Endothelial cell of umbilical vein (primary cell): ENCODE results near the gene NBL1. TPM values are rescaled to one million over a fixed set of nuclear protein-coding genes. Genes with fewer than 3 reads are reported as not detected.

ENCODE experiments used
- BruUV-seq: library from RNA; stranded (reverse); fragments of 400-500 nt; replicated peaks from 2 replicates; lab custom pipeline; 2021; lab: Mats Ljungman, UMichigan
- CTCF ChIA-PET: fragments of 300-600, 350-600 bp; sonication (Branson Sonifier 250); formaldehyde crosslinking; loops from one replicate; lab custom pipeline; 2021; ENCODE audit warnings: antibody characterized with exemption, inconsistent platforms; lab: Charles Lee
- POLR2A ChIA-PET: fragments of 300-600, 350-600 bp; sonication (Branson Sonifier 250); formaldehyde crosslinking; loops from one replicate; lab custom pipeline; 2021; ENCODE audit warnings: antibody characterized with exemption, inconsistent platforms; lab: Charles Lee
- DNase-seq: peaks from one replicate; pipeline ENCODE4 v3.0.0-alpha.2; 2011; ENCODE audit warnings: low read depth, low spot score
- FAIRE-seq: peaks from 2 replicates; lab custom pipeline; 2011; peaks lifted over from hg19 to GRCh38; lab: Jason Lieb, UNC
- H2AFZ ChIP-seq: 2 replicates; pipeline ENCODE4 v1.6.0; 2012; ENCODE audit warnings: low read depth, low read length, control low read depth, inconsistent platforms
- H3K27ac ChIP-seq: 2 replicates; pipeline ENCODE4 v1.5.1; 2011; ENCODE audit warnings: low read depth, mild to moderate bottlenecking, control low read depth, low read length, moderate library complexity; ENCODE audit not compliant: insufficient read depth
- H3K27me3 ChIP-seq, 2 experiments: 2 replicates each; pipeline versions ENCODE4 v1.6.0 to v1.6.1; 2011; ENCODE audit warnings: low read length in 2 of 2, mixed read lengths in 1 of 2; ENCODE audit not compliant: control insufficient read depth in 2 of 2, insufficient read depth in 2 of 2
- H3K36me3 ChIP-seq, 2 experiments: 2 replicates in 1 of 2; 3 replicates in 1 of 2; pipeline ENCODE4 v1.5.1; 2011; ENCODE audit warnings: low read length in 2 of 2, mild to moderate bottlenecking in 1 of 2, moderate library complexity in 1 of 2; ENCODE audit not compliant: control insufficient read depth in 2 of 2, insufficient read depth in 2 of 2; ENCODE audit errors: extremely low read depth in 1 of 2
- H3K4me1 ChIP-seq: 3 replicates; pipeline ENCODE4 v1.5.1; 2011; ENCODE audit warnings: mild to moderate bottlenecking, low read length; ENCODE audit not compliant: control insufficient read depth, insufficient read depth; ENCODE audit errors: extremely low read depth
- H3K4me2 ChIP-seq: 2 replicates; pipeline ENCODE4 v1.6.1; 2011; ENCODE audit warnings: low read length, control low read depth, mixed read lengths; ENCODE audit not compliant: insufficient read depth
- H3K4me3 ChIP-seq, 3 experiments: fragments of 200-600 bp in 1 of 3; sonication (generic), shearing (Covaris generic) in 1 of 3; replicated peaks in 1 of 3; 2 replicates each; pipeline ENCODE4 v1.5.1; 2011 to 2016; ENCODE audit warnings: control low read depth in 3 of 3, low read length in 3 of 3, mild to moderate bottlenecking in 2 of 3, inconsistent platforms in 1 of 3, low read depth in 1 of 3, moderate library complexity in 1 of 3; ENCODE audit not compliant: insufficient read depth in 1 of 3
- H3K79me2 ChIP-seq: 2 replicates; pipeline ENCODE4 v1.6.0; 2012; ENCODE audit warnings: low read length, inconsistent platforms; ENCODE audit not compliant: control insufficient read depth, insufficient read depth
- H3K9ac ChIP-seq: replicated peaks from 2 replicates; pipeline ENCODE3; 2011; ENCODE audit warnings: low read length, control low read depth; ENCODE audit not compliant: insufficient read depth; ENCODE audit errors: extremely low read depth
- H3K9me1 ChIP-seq: replicated peaks from 3 replicates; pipeline ENCODE4 v1.6.0; 2011; ENCODE audit warnings: mild to moderate bottlenecking, low read length; ENCODE audit not compliant: control insufficient read depth, insufficient read depth; ENCODE audit errors: extremely low read depth
- H3K9me3 ChIP-seq: replicated peaks from 2 replicates; pipeline ENCODE4 v1.5.1; 2012; ENCODE audit warnings: low read length, inconsistent platforms; ENCODE audit not compliant: control insufficient read depth, insufficient read depth
- H4K20me1 ChIP-seq: replicated peaks from 2 replicates; pipeline ENCODE3; 2011; ENCODE audit warnings: mild to moderate bottlenecking, low read length; ENCODE audit not compliant: control insufficient read depth, insufficient read depth; ENCODE audit errors: extremely low read depth
- CTCF ChIP-seq, 2 donors: IDR thresholded peaks; 1 replicate in 1 of 2; 2 replicates in 1 of 2; pipeline ENCODE4 v1.5.1; 2011; ENCODE audit warnings: low read length in 2 of 2, mild to moderate bottlenecking in 2 of 2, moderate library complexity in 2 of 2, control low read depth in 1 of 2, inconsistent platforms in 1 of 2, low read depth in 1 of 2; ENCODE audit not compliant: insufficient read depth in 1 of 2; ENCODE audit errors: extremely low read depth in 1 of 2
- EZH2 ChIP-seq: IDR thresholded peaks from 2 replicates; pipeline ENCODE4 v1.6.1; 2012; ENCODE audit warnings: borderline replicate concordance, low read depth, mild to moderate bottlenecking, moderate library complexity, low read length, inconsistent platforms; ENCODE audit not compliant: severe bottlenecking
- FOS ChIP-seq: IDR thresholded peaks from 2 replicates; pipeline ENCODE4 v1.6.1; 2011; ENCODE audit warnings: mild to moderate bottlenecking, low read length, moderate library complexity, borderline replicate concordance; ENCODE audit not compliant: insufficient read depth
- GATA2 ChIP-seq: IDR thresholded peaks from 2 replicates; pipeline ENCODE4 v1.7.0; 2011; ENCODE audit warnings: low read depth, mild to moderate bottlenecking, moderate library complexity, mixed read lengths, low read length; ENCODE audit not compliant: insufficient read length, insufficient read depth
- JUN ChIP-seq: IDR thresholded peaks from 2 replicates; pipeline ENCODE4 v1.6.1; 2011; ENCODE audit warnings: borderline replicate concordance, low read depth; ENCODE audit not compliant: insufficient read length, insufficient read depth
- MAX ChIP-seq: IDR thresholded peaks from 2 replicates; pipeline ENCODE4 v1.6.1; 2011; ENCODE audit not compliant: insufficient read depth, insufficient read length
- MYC ChIP-seq: IDR thresholded peaks from one replicate; pipeline ENCODE4 v1.6.1; 2011; ENCODE audit warnings: mild to moderate bottlenecking, low read depth, low read length
- POLR2A ChIP-seq: IDR thresholded peaks from 2 replicates; pipeline ENCODE4 v1.6.1; 2012; ENCODE audit warnings: low read depth, mild to moderate bottlenecking, control low read depth, low read length
- POLR2AphosphoS5 ChIP-seq: IDR thresholded peaks from 2 replicates; pipeline ENCODE4 v1.6.1; 2012; ENCODE audit warnings: low read depth, mild to moderate bottlenecking, control low read depth, low read length, moderate library complexity; ENCODE audit not compliant: insufficient read depth
- dilution Hi-C: fragments of 300-500 bp; cut with MboI; formaldehyde crosslinking; loops from one replicate; pipeline ENCODE4 v1.15.0; 2019; ENCODE audit warnings: low sequenced_read_pairs; ENCODE audit not compliant: extremely low pct_ligation_motif_present
- intact Hi-C: fragments of 100-400 bp; cut with micrococcal nuclease; formaldehyde crosslinking; loops from one replicate; pipeline ENCODE4 v1.10.0; 2022
- polyA plus RNA-seq, 4 experiments: library from polyadenylated mRNA; depleted of rRNA in 3 of 4; stranded (reverse) in 3 of 4; unstranded in 1 of 4; fragments of >200 nt; gene quantifications; 2 replicates each; pipeline versions ENCODE4 v1.2.1 to v1.2.3, GENCODE V29; 2011 to 2012; ENCODE audit warnings: missing spikeins in 1 of 4
- total RNA-seq: library from RNA; stranded (reverse); gene quantifications from 2 replicates; pipeline ENCODE4 v1.2.3, GENCODE V29; 2021

The NBL1 gene
- total and polyA plus RNA-seq, 2 donors (not counting 3 experiments of a cell fraction or from before 2014, with no cell fraction given) = 36.2 to 40.5 TPM

- H3K4me1 ChIP-seq = no peaks in the 10 kb centered on the region
- no TSS peak for BruUV-seq
- DNase-seq (no peak), FAIRE-seq (no peak)
- intact Hi-C loops = no loop called here
- no peak overlapping the region for H3K4me2 ChIP-seq
- no peak overlapping the region for H2AFZ ChIP-seq
- H4K20me1 ChIP-seq = no peaks in the 10 kb centered on the region
- H3K79me2 ChIP-seq = no peaks in the 10 kb centered on the region
- no peak overlapping the region for H3K4me3 ChIP-seq
- TF ChIP-seq GATA2 (no peak), MAX (no peak), JUN (no peak), POLR2AphosphoS5 (no peak), CTCF (IDR thresholded peaks at IDR 0.05; ENCODE audit: extremely low read depth in 1 of 2, insufficient read depth in 1 of 2, low read depth in 1 of 2, low read length in 2 of 2) (no peak), MYC (no peak), POLR2A (no peak), FOS (no peak), EZH2 (no peak)
- H3K36me3 ChIP-seq = peaks cover 0 to 4% of the 10 kb centered on the region in 2 experiments
- no peak overlapping the region for H3K9ac ChIP-seq
- H3K9me1 ChIP-seq = no peaks in the 10 kb centered on the region
- CTCF ChIA-PET = no interaction called here
- H3K9me3 ChIP-seq = no peaks in the 10 kb centered on the region
- dilution Hi-C loops = loop anchor here (25.0 kb wide), 1 partner anchor 220 kb away; no protein-coding TSS in a partner anchor
- POLR2A ChIA-PET = interaction anchor here (0.6 kb wide), 1 partner anchor 156 kb away, joined by 3 read pairs; no protein-coding TSS in a partner anchor
- no peak overlapping the region for H3K27ac ChIP-seq
- no peaks in the 10 kb centered on the region for H3K27me3 ChIP-seq
Observed at GRCh38 chr1:19632211-19632610, 11.9 kb upstream of the NBL1 start.
